HG03354 (cell line): ENCODE results near the gene FPR1.

Source experiments
- ATAC-seq: cut with Tn5 transposase; IDR thresholded peaks from one replicate; pipeline ENCODE4 v1.9.1; 2021; ENCODE audit warnings: mild to moderate bottlenecking; ENCODE audit not compliant: unreplicated experiment, poor library complexity, severe bottlenecking

FPR1 gene

DNA sequence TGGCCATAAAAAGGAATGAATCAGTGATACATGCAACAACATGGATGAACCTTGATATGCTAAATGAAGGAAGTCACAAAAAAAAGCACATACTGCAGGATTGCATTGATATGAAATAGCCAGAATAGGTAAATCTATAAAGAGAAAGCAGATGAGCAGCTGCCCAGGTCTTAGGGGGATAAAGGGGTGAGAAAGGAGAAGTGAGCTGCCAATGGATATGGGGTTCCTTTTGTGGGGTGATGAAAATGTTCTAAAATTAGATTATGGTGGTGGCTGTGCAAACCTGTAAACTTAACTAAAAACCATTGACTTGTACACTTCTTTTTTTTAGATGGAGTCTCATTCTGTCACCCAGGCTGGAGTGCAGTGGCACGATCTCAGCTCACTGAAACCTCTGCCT is 40.0 kb downstream of the FPR1 start:
- ATAC-seq, result no peak

DNA sequence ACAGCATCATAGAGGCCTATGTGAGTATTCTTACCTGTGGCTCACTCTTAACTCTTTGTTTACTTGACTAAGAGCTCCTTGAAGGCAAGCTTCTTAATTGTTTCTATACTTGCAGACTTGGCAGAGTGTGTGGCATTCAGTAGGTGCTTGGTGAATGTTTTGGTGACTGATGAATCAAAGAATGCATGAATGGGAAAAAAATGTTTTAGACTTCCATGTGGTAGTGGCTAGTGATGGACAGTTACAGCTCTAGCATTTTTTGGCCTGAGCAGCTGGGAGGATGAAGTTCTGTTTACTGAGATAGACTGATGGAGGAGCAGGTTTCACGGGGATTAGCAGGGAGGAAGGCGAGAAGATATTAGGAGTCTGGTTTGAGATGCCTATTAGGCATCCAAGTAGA is 41.5 kb downstream of the FPR1 start:
- ATAC-seq, result no peak

DNA sequence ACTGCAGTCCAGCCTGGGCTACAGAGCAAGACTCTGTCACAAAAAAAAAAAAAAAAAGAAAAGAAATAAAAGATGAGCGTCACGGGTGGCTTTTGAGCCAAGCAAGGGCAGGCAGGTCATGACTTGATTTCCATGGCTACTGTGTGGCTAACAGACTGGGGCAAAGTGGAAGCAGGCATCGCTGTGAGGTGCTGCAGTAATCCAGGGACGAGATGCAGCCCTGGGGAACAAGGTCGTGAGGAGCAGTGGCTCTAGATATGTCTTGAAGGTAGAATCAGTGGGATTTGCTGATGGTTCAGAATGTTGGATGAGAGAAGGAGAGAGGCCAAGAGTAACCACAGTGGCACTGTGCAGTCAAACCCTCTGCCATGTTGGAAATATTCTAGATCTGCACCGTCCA is 42.1 kb downstream of the FPR1 start:
- no peak for ATAC-seq

DNA sequence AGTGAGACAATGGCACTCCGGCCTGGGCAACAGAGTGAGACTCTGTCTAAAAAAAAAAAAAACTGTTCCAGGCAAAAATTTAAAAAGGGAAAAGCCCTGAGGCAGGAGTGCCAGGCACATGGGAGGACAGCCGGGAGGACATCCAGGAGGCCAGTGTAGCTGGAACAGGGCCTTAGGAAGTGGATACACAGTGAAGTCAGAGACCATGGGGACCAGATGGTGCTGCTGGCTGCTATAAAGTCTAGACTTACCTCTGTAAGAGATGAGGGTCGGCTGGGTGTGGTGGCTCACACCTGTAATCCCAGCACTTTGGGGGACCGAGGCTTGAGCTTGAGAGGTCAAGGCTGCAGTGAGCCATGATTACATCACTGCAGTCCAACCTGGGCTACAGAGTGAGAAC is 42.9 kb downstream of the FPR1 start:
- no peak for ATAC-seq

DNA sequence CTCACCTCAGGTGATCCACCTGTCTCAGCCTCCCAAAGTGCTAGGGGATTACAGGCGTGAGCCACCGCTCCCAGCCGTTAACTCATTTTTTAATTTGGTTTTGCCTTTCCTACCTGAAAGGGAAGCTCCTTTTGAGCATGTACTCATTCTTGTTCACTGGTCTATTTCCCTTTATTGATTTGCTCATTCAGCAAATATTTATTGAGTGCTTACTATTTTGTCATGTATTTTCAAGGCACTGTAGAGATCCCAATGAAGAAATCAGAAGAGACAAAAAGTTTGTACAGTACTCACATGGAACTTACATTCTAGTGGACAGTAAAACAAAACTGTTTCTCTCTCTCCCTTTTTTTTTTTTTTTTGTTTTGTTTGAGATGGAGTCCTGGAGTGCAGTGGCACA is 44.8 kb downstream of the FPR1 start:
- ATAC-seq, result no peak

DNA sequence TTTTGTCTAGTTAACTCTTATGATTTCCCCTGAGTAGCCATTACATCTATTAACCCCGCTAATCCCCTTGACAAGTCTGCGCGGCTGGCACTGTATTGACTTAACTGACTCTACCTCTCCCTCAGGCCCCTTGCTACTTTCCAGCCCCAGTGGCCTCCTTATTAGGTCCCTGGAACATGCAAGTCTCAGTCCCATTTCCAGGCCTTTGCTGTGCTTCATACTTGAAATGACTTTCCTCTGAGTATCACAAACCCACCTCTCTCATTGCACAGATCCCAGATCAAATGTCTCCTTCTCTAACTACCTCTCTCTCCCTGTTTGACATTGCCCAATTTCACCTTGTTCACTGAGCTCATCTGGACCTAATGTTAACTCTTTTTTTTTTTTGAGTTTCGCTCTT is 45.4 kb downstream of the FPR1 start:
- no peak for ATAC-seq

DNA sequence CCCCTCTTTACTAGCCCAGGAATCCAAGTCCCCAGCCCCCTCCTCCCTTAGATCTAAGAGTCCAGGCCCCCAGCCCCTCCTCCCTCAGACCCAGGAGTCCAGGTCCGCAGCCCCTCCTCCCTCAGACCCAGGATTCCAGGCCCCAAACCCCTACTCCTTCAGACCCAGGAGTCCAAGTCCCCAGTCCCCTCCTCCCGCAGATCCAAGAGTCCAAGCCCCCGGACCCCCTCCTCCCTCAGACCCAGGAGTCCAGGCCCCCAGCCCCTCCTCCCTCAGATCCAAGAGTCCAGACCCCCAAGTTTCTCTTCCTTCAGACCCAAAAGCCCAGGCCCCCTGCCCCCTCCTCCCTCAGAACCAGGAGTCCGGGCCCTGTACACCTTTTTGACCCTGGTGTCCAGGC is 47.1 kb downstream of the FPR1 start:
- no peak for ATAC-seq

DNA sequence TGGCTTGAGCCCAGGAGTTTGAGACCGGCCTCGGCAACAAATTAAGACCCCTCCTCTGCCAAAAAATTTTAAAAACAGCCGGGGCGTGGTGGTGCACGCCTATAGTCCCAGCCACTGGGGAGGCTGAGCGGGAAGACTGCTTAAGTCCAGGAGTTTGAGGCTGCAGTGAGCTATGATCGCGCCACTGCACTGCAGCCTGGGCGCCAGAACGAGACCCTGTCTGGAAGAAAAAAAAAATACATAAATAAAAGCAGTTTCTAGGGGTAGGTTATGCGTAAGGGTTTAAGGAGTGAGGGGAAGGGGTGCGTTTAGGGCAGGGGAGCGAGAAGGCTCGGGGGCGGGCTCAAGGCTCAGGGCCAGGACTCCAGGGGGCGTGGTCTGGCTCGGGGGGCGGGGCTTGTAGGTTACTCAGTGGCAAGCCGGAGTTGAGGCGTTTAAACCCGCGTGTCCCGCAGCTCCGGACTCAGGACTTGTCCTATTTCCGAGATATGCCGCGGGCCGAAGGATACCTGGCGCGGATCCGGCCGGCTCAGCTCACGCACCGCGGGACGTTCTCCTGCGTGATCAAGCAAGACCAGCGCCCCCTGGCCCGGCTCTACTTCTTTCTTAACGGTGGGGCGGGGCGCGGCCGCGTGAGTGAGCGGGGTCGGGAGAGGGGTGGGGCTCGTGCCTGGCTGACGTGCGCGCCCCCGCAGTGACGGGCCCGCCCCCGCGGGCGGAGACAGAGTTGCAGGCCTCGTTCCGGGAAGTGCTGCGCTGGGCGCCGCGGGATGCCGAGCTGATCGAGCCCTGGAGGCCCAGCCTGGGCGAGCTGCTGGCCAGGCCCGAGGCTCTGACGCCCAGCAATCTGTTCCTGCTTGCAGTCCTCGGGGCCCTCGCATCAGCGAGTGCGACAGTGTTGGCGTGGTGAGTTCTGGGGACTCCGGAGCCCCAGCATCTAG is 47.8 kb downstream of the FPR1 start:
- ATAC-seq, result peak; percentile 91

DNA sequence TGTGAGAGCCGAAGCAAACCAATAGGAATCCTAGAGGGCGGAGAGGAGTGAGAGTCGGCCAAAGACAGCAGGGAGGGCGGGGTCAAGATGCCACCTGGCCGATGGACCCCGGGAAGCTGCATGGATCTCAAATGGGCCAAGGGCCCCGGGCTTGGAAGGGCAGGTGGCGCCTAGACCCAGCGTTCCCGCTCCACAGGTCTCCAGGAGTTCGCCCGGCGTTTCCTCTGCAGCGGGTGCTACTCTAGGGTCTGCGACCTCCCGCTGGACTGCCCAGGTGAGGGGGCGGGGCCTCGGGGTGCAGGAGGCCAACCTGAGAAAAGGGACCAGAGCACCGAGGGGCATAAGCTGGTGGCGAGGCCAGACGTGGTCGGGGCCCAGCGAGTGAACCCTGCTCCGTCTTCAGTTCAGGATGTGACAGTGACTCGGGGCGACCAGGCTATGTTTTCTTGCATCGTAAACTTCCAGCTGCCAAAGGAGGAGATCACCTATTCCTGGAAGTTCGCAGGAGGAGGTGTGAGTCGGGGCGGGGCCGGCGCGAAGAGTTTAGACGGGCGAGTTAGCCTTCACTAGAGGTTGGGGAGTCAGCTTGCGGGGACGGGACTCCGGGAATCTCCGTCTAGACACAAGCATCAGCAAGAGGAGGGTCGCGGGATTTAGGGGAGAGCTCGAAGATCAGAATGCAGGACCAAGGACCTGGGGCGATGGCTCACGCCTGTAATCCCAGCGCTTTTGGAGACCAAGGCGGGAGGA is 48.7 kb downstream of the FPR1 start:
- no peak for ATAC-seq

DNA sequence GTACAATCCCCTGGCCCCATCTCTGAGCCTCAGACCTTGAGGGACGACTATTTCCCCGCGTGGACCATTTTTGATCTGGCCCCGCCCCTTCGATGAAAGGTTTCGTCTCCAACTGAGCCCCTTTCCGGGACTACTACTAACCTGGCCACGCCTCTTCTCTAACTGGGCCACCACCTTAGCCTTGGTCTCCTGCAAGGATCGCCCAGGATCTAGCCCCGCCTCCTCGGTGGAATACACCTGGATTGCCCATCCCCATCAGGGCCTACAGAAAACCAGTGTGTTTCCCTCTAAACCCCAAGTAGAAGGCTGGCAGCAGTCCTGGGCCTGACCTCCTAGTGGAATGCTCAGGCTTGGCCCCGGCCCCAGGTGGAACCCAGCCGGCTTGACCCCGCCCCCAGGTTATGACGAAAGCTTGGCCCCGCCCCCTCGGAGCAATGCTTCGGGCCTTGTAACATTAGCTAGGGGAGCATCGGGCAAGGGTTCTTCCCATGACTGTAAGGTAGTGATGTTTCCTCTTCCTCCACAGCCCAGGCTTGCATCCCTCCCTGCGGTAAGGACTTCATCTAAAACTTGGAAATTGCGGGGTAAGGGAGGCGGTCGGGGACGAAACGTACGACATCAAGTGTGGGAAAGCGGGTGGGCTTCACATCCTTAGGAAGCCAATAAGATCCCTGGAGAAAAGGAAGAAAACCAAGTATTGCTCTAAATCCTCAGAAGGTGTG is 49.4 kb downstream of the FPR1 start:
- no peak for ATAC-seq

DNA sequence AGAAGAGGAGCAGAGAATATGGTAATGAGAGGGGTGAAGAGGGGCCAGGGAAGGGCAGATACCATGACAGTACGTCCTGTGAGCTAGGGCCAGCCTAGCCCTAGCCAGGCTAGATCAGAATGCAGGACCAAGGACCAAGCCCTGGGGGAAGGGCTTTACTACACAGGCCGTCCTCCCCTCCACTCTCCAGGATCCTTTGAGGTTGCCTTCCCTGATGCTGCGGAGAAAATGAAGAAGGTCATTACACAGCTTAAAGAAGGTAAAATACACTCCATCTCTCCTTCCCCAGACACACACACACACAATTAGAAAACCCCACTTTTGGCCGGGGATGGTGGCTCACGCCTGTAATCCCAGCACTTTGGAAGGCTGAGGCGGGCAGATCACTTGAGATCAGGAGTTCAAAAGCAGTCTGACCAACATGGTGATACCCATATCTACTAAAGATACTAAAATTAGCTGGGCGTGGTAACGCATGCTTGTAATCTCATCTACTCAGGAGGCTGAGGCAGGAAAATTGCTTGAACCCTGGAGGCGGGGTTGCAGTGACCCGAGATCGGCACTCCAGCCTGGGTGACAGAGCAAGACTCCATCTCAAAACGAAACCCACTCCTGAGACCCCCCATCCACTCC is 50.1 kb downstream of the FPR1 start:
- no peak for ATAC-seq

DNA sequence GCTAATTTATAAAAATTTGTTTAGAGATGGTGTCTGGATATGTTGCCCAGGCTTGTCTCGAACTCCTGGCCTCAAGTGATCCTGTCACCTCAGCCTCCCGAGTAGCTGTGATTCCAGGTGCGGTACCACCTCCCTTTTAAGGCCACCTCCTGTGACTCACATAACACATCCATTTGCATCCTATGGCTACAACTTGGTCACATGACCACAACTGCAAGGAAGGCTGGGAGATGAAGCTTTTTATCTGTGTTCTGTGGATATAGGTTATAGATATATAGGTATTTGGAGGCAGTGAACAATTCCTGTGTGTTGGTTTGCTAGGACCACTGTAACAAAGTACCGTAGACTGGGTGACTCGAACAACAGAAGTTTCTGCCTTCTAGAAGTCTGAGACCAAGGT is 52.5 kb downstream of the FPR1 start:
- no peak for ATAC-seq

DNA sequence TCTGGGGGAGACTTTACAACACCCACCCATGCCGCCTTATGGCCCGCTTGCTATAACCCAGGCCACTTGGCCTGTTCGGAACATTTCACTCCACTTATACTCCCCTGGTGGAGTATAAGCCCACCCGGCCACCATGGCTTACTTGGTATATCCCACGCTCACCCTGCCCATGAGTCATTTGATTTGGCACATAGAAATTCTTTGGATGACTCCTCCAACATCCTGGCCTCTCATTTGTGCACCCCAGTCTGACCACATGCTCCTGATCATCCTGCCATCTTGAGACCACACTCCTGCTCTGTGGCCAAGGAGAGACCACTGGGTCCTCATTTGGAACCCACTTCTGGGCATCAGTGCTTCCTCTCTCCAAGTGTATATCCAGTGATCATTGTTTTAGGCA is 53.4 kb downstream of the FPR1 start:
- no peak for ATAC-seq

DNA sequence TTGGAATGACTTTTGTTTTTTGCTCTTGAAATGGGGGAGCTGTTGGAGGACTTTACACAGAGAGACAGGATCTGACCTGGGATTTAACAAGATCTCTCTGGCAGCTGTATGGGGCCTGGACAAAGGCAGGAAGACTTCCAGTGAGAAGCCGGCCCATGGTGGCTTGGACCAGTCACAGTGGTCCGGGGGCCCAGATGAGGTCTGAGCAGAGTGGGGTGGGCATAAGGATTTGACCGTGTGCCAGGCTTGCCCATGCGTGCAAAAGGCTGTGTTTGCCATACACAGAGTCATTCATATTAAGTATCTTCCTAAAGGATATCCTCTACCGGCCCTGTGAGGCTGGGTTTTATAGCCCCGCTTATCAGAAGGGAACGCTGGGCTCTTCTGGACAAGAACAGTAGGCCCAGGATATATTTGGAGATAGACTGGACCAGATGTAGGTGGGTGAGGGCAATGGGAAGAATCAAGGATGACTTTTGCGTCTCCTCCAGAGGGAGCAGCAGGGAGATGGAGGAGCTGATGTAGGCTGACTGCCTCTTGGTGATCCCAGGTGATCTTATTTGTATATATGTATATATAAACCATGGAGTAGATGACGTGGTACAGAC is 54.4 kb downstream of the FPR1 start:
- ATAC-seq, result no peak

DNA sequence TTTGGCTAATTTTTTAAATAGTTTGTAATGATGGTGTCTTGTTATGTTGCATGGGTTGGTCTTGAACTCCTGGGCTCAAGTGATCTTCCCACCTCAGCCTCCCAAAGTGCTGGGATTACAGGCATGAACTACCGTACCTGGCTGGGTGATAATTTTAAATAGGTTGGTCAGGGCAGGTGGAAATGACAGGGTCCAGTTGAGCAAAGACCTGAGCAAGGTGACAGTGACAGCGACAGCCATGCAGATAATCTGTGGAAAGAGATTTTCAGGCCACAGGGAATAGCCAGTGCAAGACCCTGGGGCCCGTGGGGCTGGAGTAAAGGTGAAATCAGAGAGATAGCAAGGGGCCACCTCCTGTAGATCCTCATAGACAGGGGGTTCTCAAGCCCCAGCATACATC is 55.1 kb downstream of the FPR1 start:
- ATAC-seq, result no peak
